Neural cell (in vitro differentiated cells): ENCODE data around the gene SMKR1. TPM values are rescaled to one million over a fixed set of nuclear protein-coding genes. Genes with fewer than 3 reads are reported as not detected.

Experiments used
- H2AFZ ChIP-seq: fragments of 200-600, 300-800 bp; sonication (generic), shearing (Covaris generic); 2 replicates; pipeline ENCODE4 v1.6.0; 2014; ENCODE audit warnings: low read depth, mild to moderate bottlenecking, antibody characterized with exemption, low read length, moderate library complexity
- H3F3A ChIP-seq: fragments of 200-600 bp; shearing (Covaris generic); 2 replicates; pipeline ENCODE4 v1.6.1; 2016; ENCODE audit warnings: mild to moderate bottlenecking, moderate library complexity, mixed read lengths, antibody characterized with exemption, low read length; ENCODE audit not compliant: insufficient read depth, poor library complexity, severe bottlenecking
- H3K27ac ChIP-seq: fragments of 200-600, 300-800 bp; sonication (generic), shearing (Covaris generic); 2 replicates; pipeline ENCODE4 v1.5.1; 2014; ENCODE audit warnings: mild to moderate bottlenecking, low read length, moderate library complexity
- H3K27me3 ChIP-seq: fragments of 300-800, 200-600 bp; sonication (generic), shearing (Covaris generic); 2 replicates; pipeline ENCODE4 v1.6.0; 2014; ENCODE audit warnings: mild to moderate bottlenecking, low read depth, low read length, moderate library complexity; ENCODE audit not compliant: insufficient read depth
- H3K36me3 ChIP-seq: fragments of 300-800, 200-600 bp; sonication (generic), shearing (Covaris generic); 2 replicates; pipeline ENCODE4 v1.5.1; 2014; ENCODE audit warnings: mild to moderate bottlenecking, antibody characterized with exemption, low read length, moderate library complexity; ENCODE audit not compliant: insufficient read depth
- H3K4me2 ChIP-seq: fragments of 300-800, 200-600 bp; sonication (generic), shearing (Covaris generic); 2 replicates; pipeline ENCODE4 v1.6.0; 2014; ENCODE audit warnings: mild to moderate bottlenecking, low read length
- H3K4me3 ChIP-seq: fragments of 300-800, 200-600 bp; sonication (generic), shearing (Covaris generic); 2 replicates; pipeline ENCODE4 v1.5.1; 2014; ENCODE audit warnings: mild to moderate bottlenecking, low read length, moderate library complexity
- H3K79me2 ChIP-seq: fragments of 200-600 bp; shearing (Covaris generic); replicated peaks from 2 replicates; pipeline ENCODE4 v1.6.0; 2014; ENCODE audit warnings: mild to moderate bottlenecking, low read length, moderate library complexity; ENCODE audit not compliant: insufficient read depth
- H3K9ac ChIP-seq: fragments of 300-800, 200-600 bp; sonication (generic), shearing (Covaris generic); 2 replicates; pipeline ENCODE4 v1.6.1; 2016; ENCODE audit warnings: mild to moderate bottlenecking, low read length, mixed read lengths
- H3K9me2 ChIP-seq: fragments of 200-600 bp; shearing (Covaris generic); 2 replicates; pipeline ENCODE4 v1.6.1; 2016; ENCODE audit warnings: mild to moderate bottlenecking, low read length, mixed read lengths; ENCODE audit not compliant: insufficient read depth
- H3K9me3 ChIP-seq: fragments of 200-600, 300-800 bp; sonication (generic), shearing (Covaris generic); 2 replicates; pipeline ENCODE4 v1.6.1; 2016; ENCODE audit warnings: mild to moderate bottlenecking, mixed run types, low read length, moderate library complexity, mixed read lengths
- H4K20me1 ChIP-seq: fragments of 200-600 bp; shearing (Covaris generic); 2 replicates; pipeline ENCODE4 v1.6.1; 2016; ENCODE audit warnings: mild to moderate bottlenecking, mixed run types; ENCODE audit not compliant: insufficient read depth
- CTCF ChIP-seq: fragments of 450-650 bp; IDR thresholded peaks from 2 replicates; pipeline ENCODE4 v1.5.1; 2014; ENCODE audit warnings: antibody characterized with exemption, mild to moderate bottlenecking, moderate library complexity; ENCODE audit not compliant: poor library complexity, severe bottlenecking
- EP300 ChIP-seq: fragments of 450-650 bp; conservative IDR thresholded peaks from 2 replicates; pipeline ENCODE4 v1.6.1; 2014; ENCODE audit warnings: antibody characterized with exemption, mild to moderate bottlenecking, moderate library complexity; ENCODE audit not compliant: poor library complexity, severe bottlenecking
- EZH2 ChIP-seq: fragments of 200-600, 300-800 bp; shearing (Covaris generic), sonication (generic); IDR thresholded peaks from 2 replicates; pipeline ENCODE4 v1.6.1; 2014; ENCODE audit warnings: antibody characterized with exemption, low read length, borderline replicate concordance, mild to moderate bottlenecking; ENCODE audit not compliant: insufficient read depth, poor library complexity, severe bottlenecking
- MXI1 ChIP-seq: fragments of 450-650 bp; conservative IDR thresholded peaks from 2 replicates; pipeline ENCODE4 v1.6.1; 2014; ENCODE audit warnings: antibody characterized with exemption, mild to moderate bottlenecking; ENCODE audit not compliant: poor library complexity, severe bottlenecking
- POLR2AphosphoS5 ChIP-seq: IDR thresholded peaks from 2 replicates; pipeline ENCODE4 v1.6.1; 2012
- RAD21 ChIP-seq: fragments of 450-650 bp; conservative IDR thresholded peaks from 2 replicates; pipeline ENCODE4 v1.6.1; 2014; ENCODE audit warnings: antibody characterized with exemption, mild to moderate bottlenecking, moderate library complexity
- SMC3 ChIP-seq: fragments of 450-650 bp; conservative IDR thresholded peaks from 2 replicates; pipeline ENCODE4 v1.6.1; 2014; ENCODE audit warnings: antibody characterized with exemption, mild to moderate bottlenecking, moderate library complexity; ENCODE audit not compliant: poor library complexity
- TAF1 ChIP-seq: IDR thresholded peaks from 2 replicates; pipeline ENCODE4 v1.6.1; 2012; ENCODE audit warnings: low read depth
- polyA plus RNA-seq: library from polyadenylated mRNA; depleted of rRNA; stranded (reverse); fragments of >200 nt; gene quantifications from 2 replicates; pipeline ENCODE4 v1.2.3, GENCODE V29; 2014
- small RNA-seq, 3 experiments: library from RNA; depleted of rRNA; stranded (forward); fragments of <200 nt; gene quantifications; one replicate each; pipeline ENCODE3, GENCODE V24; 2012
- TF ChIP-seq, protein P1 (sequence below): IDR thresholded peaks from 2 replicates; pipeline ENCODE4 v1.6.1; 2012; ENCODE audit warnings: borderline replicate concordance

SMKR1 gene
- polyA plus RNA-seq, 1 donor from 2014 or later, result 8.5 TPM

DNA sequence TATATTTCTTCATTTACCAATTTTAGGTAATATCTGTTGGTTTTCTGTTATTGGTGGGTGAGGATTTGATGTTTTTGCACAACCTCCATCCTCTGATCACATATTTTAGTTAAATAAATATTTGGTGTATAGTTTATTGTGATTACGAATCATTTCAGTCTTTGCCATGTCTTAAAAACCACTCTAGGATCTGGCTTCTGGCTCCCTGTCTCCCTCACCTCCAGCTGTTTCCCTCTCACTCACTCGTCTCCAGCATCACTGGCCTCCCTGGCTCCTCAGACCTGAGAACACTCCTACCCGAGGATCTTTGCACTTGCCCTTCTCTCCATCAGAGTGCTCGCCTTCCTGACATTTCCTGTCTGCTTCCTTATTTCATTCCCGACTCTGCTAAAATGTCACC, 58.5 kb downstream of the SMKR1 start:
- Histone ChIP-seq H3K79me2 (no peaks in the 10 kb centered on the region), H3K9me3 (no peaks in the 10 kb centered on the region), H3F3A (no peaks in the 10 kb centered on the region), H3K27me3 (no peaks in the 10 kb centered on the region), H2AFZ (no peak overlapping the region), H3K9me2 (no peaks in the 10 kb centered on the region), H3K4me3 (no peak overlapping the region), H3K9ac (no peak overlapping the region), H3K36me3 (no peaks in the 10 kb centered on the region), H3K4me2 (no peak overlapping the region), H4K20me1 (no peaks in the 10 kb centered on the region), H3K27ac (no peak overlapping the region)
- TF ChIP-seq MXI1, result no peak
- TF ChIP-seq EP300, result no peak
- TF ChIP-seq CTCF, result no peak
- TF ChIP-seq POLR2AphosphoS5, result no peak
- TF ChIP-seq EZH2, result no peak

GRCh38 chr7:129561677-129562359, 59.5 kb downstream of the SMKR1 start:
- no peaks in the 10 kb centered on the region for H3F3A ChIP-seq
- H3K27me3 ChIP-seq, result no peaks in the 10 kb centered on the region
- H3K79me2 ChIP-seq, result no peaks in the 10 kb centered on the region
- no peaks in the 10 kb centered on the region for H3K9me3 ChIP-seq
- H3K27ac ChIP-seq, result no peak overlapping the region
- H3K36me3 ChIP-seq, result no peaks in the 10 kb centered on the region
- H4K20me1 ChIP-seq, result no peaks in the 10 kb centered on the region
- no peaks in the 10 kb centered on the region for H3K9me2 ChIP-seq
- H3K4me3 ChIP-seq, result no peak overlapping the region
- no peak overlapping the region for H2AFZ ChIP-seq
- no peak overlapping the region for H3K4me2 ChIP-seq
- no peak for TF ChIP-seq RAD21
- TF ChIP-seq CTCF, result no peak
- TF ChIP-seq, protein P1, sequence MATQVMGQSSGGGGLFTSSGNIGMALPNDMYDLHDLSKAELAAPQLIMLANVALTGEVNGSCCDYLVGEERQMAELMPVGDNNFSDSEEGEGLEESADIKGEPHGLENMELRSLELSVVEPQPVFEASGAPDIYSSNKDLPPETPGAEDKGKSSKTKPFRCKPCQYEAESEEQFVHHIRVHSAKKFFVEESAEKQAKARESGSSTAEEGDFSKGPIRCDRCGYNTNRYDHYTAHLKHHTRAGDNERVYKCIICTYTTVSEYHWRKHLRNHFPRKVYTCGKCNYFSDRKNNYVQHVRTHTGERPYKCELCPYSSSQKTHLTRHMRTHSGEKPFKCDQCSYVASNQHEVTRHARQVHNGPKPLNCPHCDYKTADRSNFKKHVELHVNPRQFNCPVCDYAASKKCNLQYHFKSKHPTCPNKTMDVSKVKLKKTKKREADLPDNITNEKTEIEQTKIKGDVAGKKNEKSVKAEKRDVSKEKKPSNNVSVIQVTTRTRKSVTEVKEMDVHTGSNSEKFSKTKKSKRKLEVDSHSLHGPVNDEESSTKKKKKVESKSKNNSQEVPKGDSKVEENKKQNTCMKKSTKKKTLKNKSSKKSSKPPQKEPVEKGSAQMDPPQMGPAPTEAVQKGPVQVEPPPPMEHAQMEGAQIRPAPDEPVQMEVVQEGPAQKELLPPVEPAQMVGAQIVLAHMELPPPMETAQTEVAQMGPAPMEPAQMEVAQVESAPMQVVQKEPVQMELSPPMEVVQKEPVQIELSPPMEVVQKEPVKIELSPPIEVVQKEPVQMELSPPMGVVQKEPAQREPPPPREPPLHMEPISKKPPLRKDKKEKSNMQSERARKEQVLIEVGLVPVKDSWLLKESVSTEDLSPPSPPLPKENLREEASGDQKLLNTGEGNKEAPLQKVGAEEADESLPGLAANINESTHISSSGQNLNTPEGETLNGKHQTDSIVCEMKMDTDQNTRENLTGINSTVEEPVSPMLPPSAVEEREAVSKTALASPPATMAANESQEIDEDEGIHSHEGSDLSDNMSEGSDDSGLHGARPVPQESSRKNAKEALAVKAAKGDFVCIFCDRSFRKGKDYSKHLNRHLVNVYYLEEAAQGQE, result no peak
- TF ChIP-seq POLR2AphosphoS5, result no peak
- TF ChIP-seq MXI1, result no peak
- TF ChIP-seq TAF1, result no peak
- no peak for TF ChIP-seq EZH2
- TF ChIP-seq SMC3, result no peak
- no peak for TF ChIP-seq EP300
- no peak overlapping the region for H3K9ac ChIP-seq

Small RNA genes within 50 kb of the gene (small RNA-seq; reads per million reads assigned to genes)
- gene RNU1-72P, result 0.03 to 0.58 (median 0.16) reads per million in 3 experiments
- gene SNRPGP3, result 0 reads per million in 3 experiments

Other genes starting within 250 kb of the SMKR1 start
- gene STRIP2, start 68.1 kb upstream of the SMKR1 start, polyA plus RNA-seq, result 7.4 and 8.0 TPM in 2 replicates
- 13.2 and 22.8 TPM in 2 replicates for gene NRF1, start 109.2 kb downstream of the SMKR1 start, polyA plus RNA-seq